ENCODE results near the gene CDC42BPB. TPM values are rescaled to one million over a fixed set of nuclear protein-coding genes. Genes with fewer than 3 reads are reported as not detected.

Gene CDC42BPB
- total RNA-seq, 1 experiment from 2014 or later = 103 TPM

GRCh38 chr14:103058164-103059055, 1.1 kb upstream of the CDC42BPB start:
- Mint-ChIP-seq H3K27ac (peak overlapping the region in 2 of 3 experiments; percentile 7 to 53; a peak in 2 of 7 replicates), H3K27me3 (ENCODE audit: low read depth) (no peaks in the 10 kb centered on the region), H3K9me3 (no peaks in the 10 kb centered on the region; a peak in 1 of 5 replicates), H3K36me3 (ENCODE audit: insufficient read depth in 1 of 3, low read depth in 3 of 3) (peaks cover 0 to 8% (median 4%) of the 10 kb centered on the region in 3 experiments; a peak in 3 of 7 replicates), H3K4me3 (peak overlapping the region; percentile 78 to 88), H3K4me1 (peaks cover 22 to 33% of the 10 kb centered on the region in 2 experiments)
- peak overlapping the region; percentile 92 for H3K4me2 ChIP-seq (ENCODE audit: insufficient read depth, insufficient read length, low read length)
- whole genome bisulfite sequencing (ENCODE audit: extremely low coverage, insufficient read length, low lambda C conversion rate) = no CpG with 5 or more reads among the region's 39 CpGs
- H2AK5ac ChIP-seq (ENCODE audit: insufficient read length, low read length) = no peak overlapping the region
- H3K79me1 ChIP-seq (ENCODE audit: insufficient read depth, low read depth, low read length, poor library complexity, severe bottlenecking) = peaks cover 9% of the 10 kb centered on the region
- no peak overlapping the region for H2BK120ac ChIP-seq (ENCODE audit: low read depth, low read length, poor library complexity, severe bottlenecking)
- no peak for DNase-seq
- H2BK15ac ChIP-seq (ENCODE audit: low read depth, low read length) = no peak overlapping the region
- no peak overlapping the region for H3K27ac ChIP-seq (ENCODE audit: insufficient read length, low read depth, low read length)
- no peaks in the 10 kb centered on the region for H3K27me3 ChIP-seq (ENCODE audit: insufficient read depth, low read length)
- H3K4ac ChIP-seq (ENCODE audit: low read depth, low read length) = no peak overlapping the region
- H4K91ac ChIP-seq (ENCODE audit: insufficient read length, low read depth, low read length) = no peak overlapping the region
- peaks cover 18% of the 10 kb centered on the region; the same call in 1 of the 2 replicates for H3K79me2 ChIP-seq (ENCODE audit: insufficient read depth, low read length)
- H2AFZ ChIP-seq (ENCODE audit: low read length) = no peak overlapping the region
- H2BK5ac ChIP-seq (ENCODE audit: insufficient read length, low read length) = no peak overlapping the region
- peaks cover 10% of the 10 kb centered on the region for H3K23me2 ChIP-seq (ENCODE audit: insufficient read length, low read depth, low read length, poor library complexity, severe bottlenecking)
- no peak overlapping the region for H3K23ac ChIP-seq (ENCODE audit: insufficient read length, low read depth, low read length)
- peak overlapping the region; percentile 30 for H3K9ac ChIP-seq (ENCODE audit: extremely low read depth, insufficient read length, low read length)
- no peaks in the 10 kb centered on the region for H4K20me1 ChIP-seq (ENCODE audit: control insufficient read depth, insufficient read depth, insufficient read length)
- no peaks in the 10 kb centered on the region for H3K9me3 ChIP-seq (ENCODE audit: control insufficient read depth, low read depth, low read length)
- TF ChIP-seq, protein P1, sequence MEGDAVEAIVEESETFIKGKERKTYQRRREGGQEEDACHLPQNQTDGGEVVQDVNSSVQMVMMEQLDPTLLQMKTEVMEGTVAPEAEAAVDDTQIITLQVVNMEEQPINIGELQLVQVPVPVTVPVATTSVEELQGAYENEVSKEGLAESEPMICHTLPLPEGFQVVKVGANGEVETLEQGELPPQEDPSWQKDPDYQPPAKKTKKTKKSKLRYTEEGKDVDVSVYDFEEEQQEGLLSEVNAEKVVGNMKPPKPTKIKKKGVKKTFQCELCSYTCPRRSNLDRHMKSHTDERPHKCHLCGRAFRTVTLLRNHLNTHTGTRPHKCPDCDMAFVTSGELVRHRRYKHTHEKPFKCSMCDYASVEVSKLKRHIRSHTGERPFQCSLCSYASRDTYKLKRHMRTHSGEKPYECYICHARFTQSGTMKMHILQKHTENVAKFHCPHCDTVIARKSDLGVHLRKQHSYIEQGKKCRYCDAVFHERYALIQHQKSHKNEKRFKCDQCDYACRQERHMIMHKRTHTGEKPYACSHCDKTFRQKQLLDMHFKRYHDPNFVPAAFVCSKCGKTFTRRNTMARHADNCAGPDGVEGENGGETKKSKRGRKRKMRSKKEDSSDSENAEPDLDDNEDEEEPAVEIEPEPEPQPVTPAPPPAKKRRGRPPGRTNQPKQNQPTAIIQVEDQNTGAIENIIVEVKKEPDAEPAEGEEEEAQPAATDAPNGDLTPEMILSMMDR (conservative IDR thresholded peaks at IDR 0.05) = no peak
- no peak overlapping the region for H3K18ac ChIP-seq (ENCODE audit: insufficient read length, low read depth, low read length)
- H4K8ac ChIP-seq (replicated peaks; ENCODE audit: insufficient read length, low read depth, low read length) = no peak overlapping the region
- H4K5ac ChIP-seq (ENCODE audit: insufficient read length, low read depth, low read length) = no peak overlapping the region
- H3K56ac ChIP-seq (ENCODE audit: insufficient read length, low read depth, low read length) = no peak overlapping the region
- H2BK12ac ChIP-seq (ENCODE audit: insufficient read length, low read depth, low read length) = no peak overlapping the region
- H3K14ac ChIP-seq (ENCODE audit: insufficient read depth, low read length) = no peak overlapping the region; the same call in 1 of the 2 replicates
- no peaks in the 10 kb centered on the region; the same call in 1 of the 2 replicates for H3K4me1 ChIP-seq (ENCODE audit: insufficient read depth, low read length)
- no peak overlapping the region for H2BK20ac ChIP-seq (ENCODE audit: low read depth, low read length, poor library complexity, severe bottlenecking)
- H3T11ph ChIP-seq (ENCODE audit: low read length) = no peak overlapping the region

All from H9 (cell line).